Bronchial epithelial cell (primary cell): ENCODE results near the gene CCNYL1. TPM values are rescaled to one million over a fixed set of nuclear protein-coding genes. Genes with fewer than 3 reads are reported as not detected.

Experiments used
- DNase-seq: peaks from one replicate; pipeline ENCODE4 v3.0.0-alpha.2; 2010; ENCODE audit warnings: low read depth
- FAIRE-seq: peaks from 2 replicates; lab custom pipeline; 2011; peaks lifted over from hg19 to GRCh38; lab: Jason Lieb, UNC
- H3K27me3 ChIP-seq: 2 replicates; pipeline ENCODE4 v1.5.1; 2011; ENCODE audit warnings: low read length; ENCODE audit not compliant: control insufficient read depth, insufficient read depth
- H3K36me3 ChIP-seq: 2 replicates; pipeline ENCODE4 v1.5.1; 2011; ENCODE audit warnings: low read length; ENCODE audit not compliant: control insufficient read depth, insufficient read depth
- H3K4me3 ChIP-seq: 2 replicates; pipeline ENCODE4 v1.5.1; 2011; ENCODE audit warnings: mild to moderate bottlenecking, low read depth, low read length, control low read depth
- CTCF ChIP-seq: IDR thresholded peaks from 2 replicates; pipeline ENCODE4 v1.5.1; 2011; ENCODE audit warnings: mild to moderate bottlenecking, moderate library complexity, low read length, control low read depth, inconsistent platforms; ENCODE audit not compliant: insufficient read depth, severe bottlenecking
- total RNA-seq: library from RNA; depleted of rRNA; stranded (reverse); fragments of >200 nt; gene quantifications from 2 replicates; pipeline ENCODE4 v1.2.1, GENCODE V29; 2014

The CCNYL1 gene
- total RNA-seq: 5.5 and 8.3 TPM in 2 replicates

DNA sequence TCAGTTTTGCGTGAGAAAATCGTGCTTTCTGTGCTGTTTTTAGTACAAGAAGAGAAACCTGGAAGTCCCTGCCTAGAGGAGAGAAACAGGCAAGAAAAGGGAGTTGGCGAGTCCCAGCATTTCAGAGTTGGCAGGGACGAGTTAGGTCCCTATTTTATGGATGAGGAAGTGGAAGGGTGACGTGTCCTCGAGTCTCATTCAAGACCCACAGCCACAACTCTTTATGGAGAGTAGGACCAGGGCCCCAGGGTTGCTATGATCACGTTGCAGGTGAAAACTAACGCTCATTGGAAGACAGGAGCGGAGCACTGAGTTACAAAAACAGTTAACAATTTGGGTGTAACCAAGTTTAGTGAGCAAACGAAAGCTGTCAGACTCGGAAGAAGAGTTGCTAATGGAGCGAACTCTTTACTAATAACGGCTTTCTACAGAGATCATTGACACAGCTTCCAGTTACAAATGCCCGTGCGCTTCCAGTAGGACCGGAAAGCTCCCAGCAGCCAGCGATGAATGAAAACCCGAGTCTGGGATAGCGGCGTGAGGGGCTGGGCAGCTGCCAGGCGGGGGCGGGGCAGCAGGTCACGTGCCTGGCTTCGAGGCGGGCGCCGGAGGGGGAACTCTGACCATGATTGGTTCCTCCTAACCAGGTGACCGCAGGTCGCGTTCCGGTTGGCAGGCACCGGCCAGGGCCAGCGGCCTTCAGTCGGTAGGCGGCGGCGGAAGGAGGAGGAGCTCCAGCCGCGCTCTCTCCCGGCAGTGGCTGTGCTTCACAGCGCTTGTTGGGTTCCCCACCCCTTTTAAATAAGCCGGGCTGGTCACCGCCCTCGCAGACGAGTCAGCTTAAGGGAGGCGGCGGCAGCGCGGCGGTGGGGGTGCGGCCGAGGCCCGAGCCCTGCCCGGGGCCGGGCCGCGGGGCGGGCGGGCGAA is at the start of gene CCNYL1:
Gene CCNYL1, plus strand, starts transcription at position 827 of the 927 bp plus-strand sequence. CDS start 257 bp downstream, outside the sequence.
- no peaks in the 10 kb centered on the region for H3K27me3 ChIP-seq
- DNase-seq (peak; percentile 96), FAIRE-seq (peak; percentile 73)
- H3K36me3 ChIP-seq: no peaks in the 10 kb centered on the region
- TF ChIP-seq CTCF: peak; percentile 20
- H3K4me3 ChIP-seq: peak within 1 kb of the TSS; percentile 88

- no peak for FAIRE-seq
- DNase-seq: no peak
- Histone ChIP-seq H3K4me3 (no peak overlapping the region), H3K36me3 (no peaks in the 10 kb centered on the region), H3K27me3 (no peaks in the 10 kb centered on the region)
- TF ChIP-seq CTCF: no peak
These were observed 49.2 kb upstream of the CCNYL1 start for GRCh38 chr2:207662203-207662602.

GRCh38 chr2:207663870-207664545 is 47.4 kb upstream of the CCNYL1 start:
- no peak for DNase-seq
- no peak for FAIRE-seq
- TF ChIP-seq CTCF: no peak
- H3K4me3 ChIP-seq: no peak overlapping the region
- no peaks in the 10 kb centered on the region for H3K27me3 ChIP-seq
- H3K36me3 ChIP-seq: no peaks in the 10 kb centered on the region

DNA sequence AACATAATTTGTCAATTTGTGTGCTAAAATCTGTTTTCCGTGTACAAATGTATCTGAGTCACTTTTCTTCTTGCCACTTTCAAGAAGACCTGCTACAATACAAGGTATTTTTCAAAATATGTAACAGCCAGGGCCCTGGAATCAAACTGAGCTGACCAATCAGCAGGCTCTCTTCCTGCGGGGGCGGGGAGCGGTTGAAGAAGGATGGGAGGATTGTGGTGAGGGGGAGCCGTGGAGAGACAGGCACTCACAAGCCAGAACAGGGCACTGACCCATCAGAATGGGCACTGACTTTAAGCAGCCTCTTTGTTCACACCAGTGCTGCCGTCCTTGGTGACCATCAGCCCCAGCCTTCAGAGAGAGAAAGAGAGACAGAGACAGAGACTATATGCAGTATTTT is 40.6 kb upstream of the CCNYL1 start:
- TF ChIP-seq CTCF: no peak
- H3K27me3 ChIP-seq: no peaks in the 10 kb centered on the region
- H3K4me3 ChIP-seq: no peak overlapping the region
- H3K36me3 ChIP-seq: no peaks in the 10 kb centered on the region
- DNase-seq (no peak), FAIRE-seq (no peak)

DNA sequence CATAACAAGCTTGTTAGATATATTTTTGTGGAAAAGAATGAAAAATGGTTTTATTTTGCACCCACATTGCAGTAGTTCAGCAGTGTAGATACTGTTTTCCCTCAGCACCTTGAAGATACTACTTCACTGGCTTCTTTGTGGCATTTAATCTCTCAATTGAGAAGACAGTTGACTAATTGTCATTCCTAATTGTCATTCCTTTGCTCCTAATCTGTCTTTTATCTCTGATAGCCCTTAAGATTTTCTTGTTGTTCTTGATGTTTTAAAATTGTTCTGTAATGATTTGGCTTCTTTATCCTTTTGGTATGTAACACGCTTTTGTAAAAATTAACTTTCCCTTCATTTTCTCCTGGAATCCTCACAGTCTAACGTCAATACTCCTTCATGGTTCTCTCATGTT is 38.0 kb upstream of the CCNYL1 start:
- no peaks in the 10 kb centered on the region for H3K27me3 ChIP-seq
- no peak overlapping the region for H3K4me3 ChIP-seq
- TF ChIP-seq CTCF: no peak
- no peaks in the 10 kb centered on the region for H3K36me3 ChIP-seq
- FAIRE-seq (no peak), DNase-seq (no peak)
